HepG2 (cell line): ENCODE measurements around the gene DCST2. TPM values are rescaled to one million over a fixed set of nuclear protein-coding genes. Genes with fewer than 3 reads are reported as not detected.
A peak's percentile ranks its signal among the peaks of the same experiment; 100 is the strongest.

Source experiments
- HNRNPH1 ChIP-seq: fragments of 200-400 bp; formaldehyde crosslinking; optimal IDR thresholded peaks from 2 replicates; pipeline ENCODE3; 2017; ENCODE audit warnings: mild to moderate bottlenecking, low read depth, low read length
- POLR2G ChIP-seq: fragments of 200-400 bp; formaldehyde crosslinking; IDR thresholded peaks from 2 replicates; pipeline ENCODE4 v1.6.1; 2018; ENCODE audit warnings: mild to moderate bottlenecking, low read depth, low read length, moderate library complexity
- SAP130 ChIP-seq: IDR thresholded peaks from 2 replicates; pipeline ENCODE4 v1.6.1; 2016; ENCODE audit warnings: low read depth
- TOPORS ChIP-seq: sonication (generic); formaldehyde crosslinking; IDR thresholded peaks from 2 replicates; pipeline ENCODE4 v1.8.0; 2023; ENCODE audit warnings: mild to moderate bottlenecking, missing genetic modification reagents
- UBTF ChIP-seq: sonication (generic); formaldehyde crosslinking; IDR thresholded peaks from 2 replicates; pipeline ENCODE4 v1.4.0; 2020; ENCODE audit warnings: mild to moderate bottlenecking, missing genetic modification reagents
- ZBTB7A ChIP-seq: sonication (generic); formaldehyde crosslinking; IDR thresholded peaks from 2 replicates; pipeline ENCODE4 v1.8.0; 2022; ENCODE audit warnings: mild to moderate bottlenecking, missing genetic modification reagents
- ZIK1 ChIP-seq: sonication (generic); formaldehyde crosslinking; IDR thresholded peaks from 2 replicates; pipeline ENCODE4 v1.5.0; 2020; ENCODE audit warnings: mild to moderate bottlenecking, low read depth, missing genetic modification reagents, borderline replicate concordance
- ZNF546 ChIP-seq: sonication (generic); formaldehyde crosslinking; conservative IDR thresholded peaks from 2 replicates; pipeline ENCODE4 v1.8.1; 2023; ENCODE audit warnings: mild to moderate bottlenecking, missing genetic modification reagents
- ZNF609 ChIP-seq: sonication (generic); formaldehyde crosslinking; IDR thresholded peaks from 2 replicates; pipeline ENCODE4 v1.4.0; 2020; ENCODE audit warnings: mild to moderate bottlenecking, missing genetic modification reagents, borderline replicate concordance
- polyA plus RNA-seq, 8 experiments: library from polyadenylated mRNA; depleted of rRNA in 3 of 8; stranded (reverse) in 7 of 8; unstranded in 1 of 8; fragments of >200 nt; fragmentation: Illumina TruSeq in 4 of 8; extraction: Trizol in 4 of 8; gene quantifications; 2 replicates each; pipeline versions ENCODE4 v1.2.1 to v1.2.3, GENCODE V29; 2011 to 2016; ENCODE audit warnings: low read depth in 4 of 8, missing spikeins in 1 of 8, mixed read lengths in 1 of 8; ENCODE audit not compliant: insufficient read depth in 1 of 8
- total RNA-seq, 5 experiments: library from RNA; depleted of rRNA; stranded (reverse); fragments of >200 nt; fragmentation: Illumina TruSeq; extraction: Trizol; gene quantifications; 2 replicates each; pipeline ENCODE4 v1.2.3, GENCODE V29; 2016; ENCODE audit warnings: low read depth in 1 of 5

Gene DCST2
- total and polyA plus RNA-seq, 2 of the 13 experiments (the other 11 are each of a cell fraction or from before 2014, with no cell fraction given): 0.74 TPM; not detected in 1

GRCh38 chr1:155043301-155043702, 9.7 kb upstream of the DCST2 start (continued):
- TF ChIP-seq TOPORS (CRISPR knock-in tag) (no peak), ZIK1 (no peak), HNRNPH1 (no peak), ZNF546 (CRISPR knock-in tag) (no peak), POLR2G (no peak), SAP130 (CRISPR knock-in tag) (no peak), ZNF609 (CRISPR knock-in tag) (peak; percentile 29; the same call in 1 of the 2 replicates), ZBTB7A (CRISPR knock-in tag) (0 out of 2 replicates have a peak, but pooled peaks have one; percentile 25), UBTF (CRISPR knock-in tag) (no peak)
